ENCODE results near the gene FLRT1. TPM values are rescaled to one million over a fixed set of nuclear protein-coding genes. Genes with fewer than 3 reads are reported as not detected.

Gene FLRT1
- total RNA-seq, 1 donor from 2014 or later, result 0.54 TPM

- DNase-seq (ENCODE audit: extremely low spot score, unreplicated experiment), result no peak
- Mint-ChIP-seq H3K4me3 (ENCODE audit: unreplicated experiment) (no peak overlapping the region), H3K36me3 (ENCODE audit: unreplicated experiment) (peaks cover 4% of the 10 kb centered on the region), H3K4me1 (ENCODE audit: unreplicated experiment) (peaks cover 22% of the 10 kb centered on the region), H3K9me3 (ENCODE audit: unreplicated experiment) (no peaks in the 10 kb centered on the region), H3K27ac (ENCODE audit: unreplicated experiment) (no peak overlapping the region), H3K27me3 (ENCODE audit: unreplicated experiment) (no peaks in the 10 kb centered on the region)
- TF ChIP-seq CTCF (IDR thresholded peaks at IDR 0.05), result no peak
Measured at GRCh38 chr11:64001484-64002420, 34.0 kb upstream of the FLRT1 start.

- no peak overlapping the region for H3K4me3 Mint-ChIP-seq (ENCODE audit: unreplicated experiment)
- no peaks in the 10 kb centered on the region for H3K36me3 Mint-ChIP-seq (ENCODE audit: unreplicated experiment)
- no peaks in the 10 kb centered on the region for H3K27me3 Mint-ChIP-seq (ENCODE audit: unreplicated experiment)
- no peak for TF ChIP-seq CTCF (IDR thresholded peaks at IDR 0.05)
- no peak overlapping the region for H3K27ac Mint-ChIP-seq (ENCODE audit: unreplicated experiment)
- DNase-seq (ENCODE audit: extremely low spot score, unreplicated experiment), result no peak
- no peaks in the 10 kb centered on the region for H3K9me3 Mint-ChIP-seq (ENCODE audit: unreplicated experiment)
- H3K4me1 Mint-ChIP-seq (ENCODE audit: unreplicated experiment), result peaks cover 34% of the 10 kb centered on the region
Measured at GRCh38 chr11:64003807-64004589, 31.7 kb upstream of the FLRT1 start.

- Mint-ChIP-seq H3K4me1 (ENCODE audit: unreplicated experiment) (peaks cover 34% of the 10 kb centered on the region), H3K27me3 (ENCODE audit: unreplicated experiment) (no peaks in the 10 kb centered on the region), H3K27ac (ENCODE audit: unreplicated experiment) (no peak overlapping the region), H3K36me3 (ENCODE audit: unreplicated experiment) (no peaks in the 10 kb centered on the region), H3K4me3 (ENCODE audit: unreplicated experiment) (no peak overlapping the region), H3K9me3 (ENCODE audit: unreplicated experiment) (no peaks in the 10 kb centered on the region)
- DNase-seq (ENCODE audit: extremely low spot score, unreplicated experiment), result no peak
- TF ChIP-seq CTCF (IDR thresholded peaks at IDR 0.05), result no peak
Measured at GRCh38 chr11:64004590-64004984, 31.1 kb upstream of the FLRT1 start.

GRCh38 chr11:64005691-64006090 lies 30.0 kb upstream of the FLRT1 start:
- Mint-ChIP-seq H3K9me3 (ENCODE audit: unreplicated experiment) (no peaks in the 10 kb centered on the region), H3K4me1 (ENCODE audit: unreplicated experiment) (peaks cover 31% of the 10 kb centered on the region), H3K27ac (ENCODE audit: unreplicated experiment) (no peak overlapping the region), H3K36me3 (ENCODE audit: unreplicated experiment) (no peaks in the 10 kb centered on the region), H3K4me3 (ENCODE audit: unreplicated experiment) (no peak overlapping the region), H3K27me3 (ENCODE audit: unreplicated experiment) (no peaks in the 10 kb centered on the region)
- no peak for TF ChIP-seq CTCF (IDR thresholded peaks at IDR 0.05)
- DNase-seq (ENCODE audit: extremely low spot score, unreplicated experiment), result no peak

- Mint-ChIP-seq H3K9me3 (ENCODE audit: unreplicated experiment) (no peaks in the 10 kb centered on the region), H3K36me3 (ENCODE audit: unreplicated experiment) (no peaks in the 10 kb centered on the region), H3K27me3 (ENCODE audit: unreplicated experiment) (no peaks in the 10 kb centered on the region), H3K4me1 (ENCODE audit: unreplicated experiment) (peaks cover 30% of the 10 kb centered on the region), H3K4me3 (ENCODE audit: unreplicated experiment) (no peak overlapping the region), H3K27ac (ENCODE audit: unreplicated experiment) (no peak overlapping the region)
- no peak for TF ChIP-seq CTCF (IDR thresholded peaks at IDR 0.05)
- no peak for DNase-seq (ENCODE audit: extremely low spot score, unreplicated experiment)
Measured at GRCh38 chr11:64006398-64006797, 29.3 kb upstream of the FLRT1 start.

All from osteocyte (in vitro differentiated cells).